GM12892 (cell line): ENCODE measurements around the gene ZNF610.

ENCODE experiments used
- POLR2A ChIP-seq: IDR thresholded peaks from 2 replicates; pipeline ENCODE4 v1.6.1; 2011; ENCODE audit warnings: low read depth, low read length, control low read depth
- POLR2AphosphoS5 ChIP-seq: IDR thresholded peaks from 2 replicates; pipeline ENCODE4 v1.6.1; 2011; ENCODE audit warnings: low read depth, low read length, control low read depth

DNA sequence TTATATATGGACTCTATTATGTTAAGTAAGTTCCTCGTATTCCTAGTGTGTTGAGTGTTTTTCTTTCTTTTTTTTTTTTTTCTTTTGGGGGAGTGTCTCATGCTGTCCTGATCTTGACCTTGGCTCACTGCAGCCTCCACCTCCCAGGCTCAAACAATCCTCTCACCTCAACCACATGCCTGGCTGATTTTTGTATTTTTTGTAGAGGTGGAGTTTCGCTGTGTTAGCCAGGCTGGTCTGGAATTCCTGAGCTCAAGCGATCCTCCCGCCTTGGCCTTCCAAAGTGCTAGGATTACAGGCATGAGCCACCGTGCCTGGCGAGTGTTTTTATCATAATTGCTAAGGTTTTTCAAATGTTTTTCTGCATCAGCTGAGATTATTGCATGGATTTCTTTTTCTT, 49.8 kb upstream of the ZNF610 start:
- TF ChIP-seq POLR2A (no peak), POLR2AphosphoS5 (no peak)
